Epithelial cell of proximal tubule (primary cell): ENCODE results near the gene BRD1. TPM values are rescaled to one million over a fixed set of nuclear protein-coding genes. Genes with fewer than 3 reads are reported as not detected.
"Not testable (repeated sequence)": the region's sequence is repeated elsewhere in the genome, so short reads cannot be mapped to it uniquely, and the experiment has no call there.

Source experiments
- DNase-seq: peaks from one replicate; pipeline ENCODE4 v3.0.0-alpha.2; 2011; ENCODE audit warnings: low read depth
- H3K4me3 ChIP-seq: 2 replicates; pipeline ENCODE4 v1.5.1; 2011; ENCODE audit warnings: low read depth, mild to moderate bottlenecking, low read length
- CTCF ChIP-seq: conservative IDR thresholded peaks from 2 replicates; pipeline ENCODE4 v1.5.1; 2012; ENCODE audit warnings: low read depth, mild to moderate bottlenecking, low read length
- total RNA-seq: library from RNA; depleted of rRNA; stranded (reverse); fragments of >200 nt; gene quantifications from 2 replicates; pipeline ENCODE4 v1.2.3, GENCODE V29; 2015

The BRD1 gene
- total RNA-seq, 1 donor from 2014 or later: 41.8 TPM

GRCh38 chr22:49765091-49765771 is 62.4 kb downstream of the BRD1 start:
- H3K4me3 ChIP-seq: no peak overlapping the region

GRCh38 chr22:49764127-49764581 is 63.5 kb downstream of the BRD1 start:
- no peak for TF ChIP-seq CTCF
- no peak for DNase-seq
- no peak overlapping the region for H3K4me3 ChIP-seq

More at GRCh38 chr22:49765091-49765771, 62.4 kb downstream of the BRD1 start:
- DNase-seq: no peak
- TF ChIP-seq CTCF: no peak

GRCh38 chr22:49763696-49764095 is 64.0 kb downstream of the BRD1 start:
- no peak for DNase-seq
- TF ChIP-seq CTCF: no peak
- H3K4me3 ChIP-seq: no peak overlapping the region

- H3K4me3 ChIP-seq: no peak overlapping the region
- no peak for DNase-seq
- TF ChIP-seq CTCF: no peak
Measured at GRCh38 chr22:49763138-49763537, 64.5 kb downstream of the BRD1 start.

GRCh38 chr22:49762571-49762970 is 65.1 kb downstream of the BRD1 start:
- DNase-seq, H3K4me3 ChIP-seq: not testable (repeated sequence)

GRCh38 chr22:49761836-49762235 is 65.8 kb downstream of the BRD1 start:
- no peak for DNase-seq
- no peak for TF ChIP-seq CTCF
- H3K4me3 ChIP-seq: no peak overlapping the region

GRCh38 chr22:49760630-49761571 is 66.8 kb downstream of the BRD1 start:
- no peak for DNase-seq
- no peak for TF ChIP-seq CTCF
- H3K4me3 ChIP-seq: no peak overlapping the region
